H9 (cell line): ENCODE data around the gene ADAMTS17. TPM values are rescaled to one million over a fixed set of nuclear protein-coding genes. Genes with fewer than 3 reads are reported as not detected.

Experiments used
- DNase-seq: peaks from one replicate; pipeline ENCODE4 v3.0.0-alpha.2; 2017
- H2AFZ ChIP-seq: one replicate; pipeline ENCODE4 v1.6.1; 2013; ENCODE audit warnings: mild to moderate bottlenecking, low read length, control low read depth, moderate library complexity
- H2AK5ac ChIP-seq: 2 replicates; pipeline ENCODE4 v1.6.1; 2013; ENCODE audit warnings: low read length, control low read depth, mixed read lengths; ENCODE audit not compliant: insufficient read length
- H2BK120ac ChIP-seq: one replicate; pipeline ENCODE4 v1.6.1; 2013; ENCODE audit warnings: low read depth, mild to moderate bottlenecking, low read length, control low read depth, inconsistent platforms; ENCODE audit not compliant: poor library complexity, severe bottlenecking
- H2BK12ac ChIP-seq: 2 replicates; pipeline ENCODE4 v1.6.1; 2013; ENCODE audit warnings: low read length, control low read depth, mixed read lengths, low read depth; ENCODE audit not compliant: insufficient read length
- H2BK15ac ChIP-seq: 2 replicates; pipeline ENCODE4 v1.6.1; 2013; ENCODE audit warnings: low read depth, low read length, control low read depth
- H2BK20ac ChIP-seq: one replicate; pipeline ENCODE4 v1.6.1; 2013; ENCODE audit warnings: low read depth, mild to moderate bottlenecking, low read length, control low read depth, inconsistent platforms; ENCODE audit not compliant: poor library complexity, severe bottlenecking
- H2BK5ac ChIP-seq: 2 replicates; pipeline ENCODE4 v1.6.1; 2013; ENCODE audit warnings: low read length, control low read depth, mixed read lengths; ENCODE audit not compliant: insufficient read length
- H3K14ac ChIP-seq: 2 replicates; pipeline ENCODE4 v1.6.1; 2013; ENCODE audit warnings: low read length, control low read depth; ENCODE audit not compliant: insufficient read depth
- H3K18ac ChIP-seq: 2 replicates; pipeline ENCODE4 v1.6.1; 2013; ENCODE audit warnings: low read depth, mild to moderate bottlenecking, mixed read lengths, low read length, control low read depth; ENCODE audit not compliant: insufficient read length
- H3K23ac ChIP-seq: 2 replicates; pipeline ENCODE4 v1.6.1; 2013; ENCODE audit warnings: low read length, control low read depth, mixed read lengths, low read depth; ENCODE audit not compliant: insufficient read length
- H3K23me2 ChIP-seq: 2 replicates; pipeline ENCODE4 v1.6.1; 2013; ENCODE audit warnings: low read depth, mild to moderate bottlenecking, mixed read lengths, low read length, control low read depth; ENCODE audit not compliant: insufficient read length, poor library complexity, severe bottlenecking
- H3K27ac ChIP-seq: 2 replicates; pipeline ENCODE4 v1.5.1; 2013; ENCODE audit warnings: low read length, control low read depth, mixed read lengths, low read depth; ENCODE audit not compliant: insufficient read length
- H3K27me3 ChIP-seq: 2 replicates; pipeline ENCODE4 v1.6.1; 2013; ENCODE audit warnings: low read length, control low read depth, inconsistent platforms; ENCODE audit not compliant: insufficient read depth
- H3K4ac ChIP-seq: 2 replicates; pipeline ENCODE4 v1.6.1; 2013; ENCODE audit warnings: low read depth, mild to moderate bottlenecking, control low read depth, inconsistent platforms, low read length, moderate library complexity
- H3K4me1 ChIP-seq: 2 replicates; pipeline ENCODE4 v1.6.1; 2013; ENCODE audit warnings: low read length, control low read depth, inconsistent platforms; ENCODE audit not compliant: insufficient read depth
- H3K4me2 ChIP-seq: 2 replicates; pipeline ENCODE4 v1.6.1; 2013; ENCODE audit warnings: low read length, control low read depth, mixed read lengths; ENCODE audit not compliant: insufficient read length, insufficient read depth
- H3K56ac ChIP-seq: 2 replicates; pipeline ENCODE4 v1.6.1; 2013; ENCODE audit warnings: low read depth, mild to moderate bottlenecking, mixed read lengths, low read length, control low read depth; ENCODE audit not compliant: insufficient read length
- H3K79me1 ChIP-seq: 2 replicates; pipeline ENCODE4 v1.6.1; 2013; ENCODE audit warnings: low read depth, mild to moderate bottlenecking, moderate library complexity, low read length, control low read depth, inconsistent platforms; ENCODE audit not compliant: insufficient read depth, poor library complexity, severe bottlenecking
- H3K79me2 ChIP-seq: 2 replicates; pipeline ENCODE4 v1.6.1; 2013; ENCODE audit warnings: low read length, control low read depth, inconsistent platforms; ENCODE audit not compliant: insufficient read depth
- H3K9ac ChIP-seq: 2 replicates; pipeline ENCODE4 v1.6.1; 2013; ENCODE audit warnings: low read length, control low read depth, mixed read lengths; ENCODE audit not compliant: insufficient read length; ENCODE audit errors: extremely low read depth
- H3K9me3 ChIP-seq: one replicate; pipeline ENCODE4 v1.6.1; 2013; ENCODE audit warnings: low read depth, low read length, inconsistent platforms; ENCODE audit not compliant: control insufficient read depth
- H3T11ph ChIP-seq: one replicate; pipeline ENCODE4 v1.6.1; 2013; ENCODE audit warnings: mild to moderate bottlenecking, low read length, control low read depth, inconsistent platforms
- H4K20me1 ChIP-seq: one replicate; pipeline ENCODE4 v1.6.1; 2013; ENCODE audit not compliant: control insufficient read depth, insufficient read length, insufficient read depth
- H4K5ac ChIP-seq: 2 replicates; pipeline ENCODE4 v1.6.1; 2013; ENCODE audit warnings: low read depth, mild to moderate bottlenecking, mixed read lengths, low read length, control low read depth; ENCODE audit not compliant: insufficient read length
- H4K8ac ChIP-seq: replicated peaks from 2 replicates; pipeline ENCODE4 v1.6.1; 2013; ENCODE audit warnings: low read length, control low read depth, mixed read lengths, low read depth; ENCODE audit not compliant: insufficient read length
- H4K91ac ChIP-seq: 2 replicates; pipeline ENCODE4 v1.6.1; 2013; ENCODE audit warnings: low read depth, mild to moderate bottlenecking, moderate library complexity, mixed read lengths, low read length, control low read depth; ENCODE audit not compliant: insufficient read length
- H3K27ac Mint-ChIP-seq, 3 experiments: 2 replicates in 2 of 3; 3 replicates in 1 of 3; pipeline ENCODE4 v1.8.0; 2020 to 2021; ENCODE audit warnings: mixed read lengths in 3 of 3, mild to moderate bottlenecking in 1 of 3, moderate library complexity in 1 of 3
- H3K27me3 Mint-ChIP-seq: 2 replicates; pipeline ENCODE4 v1.8.0; 2021; ENCODE audit warnings: low read depth, mild to moderate bottlenecking, moderate library complexity, mixed read lengths
- H3K36me3 Mint-ChIP-seq, 3 experiments: 2 replicates in 2 of 3; 3 replicates in 1 of 3; pipeline ENCODE4 v1.8.0; 2020 to 2021; ENCODE audit warnings: low read depth in 3 of 3, mixed read lengths in 3 of 3; ENCODE audit not compliant: insufficient read depth in 1 of 3
- H3K4me1 Mint-ChIP-seq, 2 experiments: 2 replicates each; pipeline ENCODE4 v1.8.0; 2020; ENCODE audit warnings: mixed read lengths in 2 of 2
- H3K4me3 Mint-ChIP-seq, 2 experiments: 2 replicates in 1 of 2; 3 replicates in 1 of 2; pipeline ENCODE4 v1.8.0; 2020 to 2021; ENCODE audit warnings: mild to moderate bottlenecking in 2 of 2, mixed read lengths in 2 of 2, moderate library complexity in 1 of 2
- H3K9me3 Mint-ChIP-seq, 2 experiments: 2 replicates in 1 of 2; 3 replicates in 1 of 2; pipeline ENCODE4 v1.8.0; 2020; ENCODE audit warnings: mild to moderate bottlenecking in 2 of 2, mixed read lengths in 2 of 2, moderate library complexity in 1 of 2
- WGBS: extraction: QIAGEN DNeasy Blood & Tissue Kit; methylation state at CpG from one replicate; pipeline ENCODE4 v1.1.7; 2013; ENCODE audit warnings: missing lambda C conversion rate, low lambda C conversion rate, mixed read lengths; ENCODE audit not compliant: insufficient read length; ENCODE audit errors: extremely low coverage; 5-methylcytosine and 5-hydroxymethylcytosine counted together
- total RNA-seq: library from RNA; stranded (reverse); gene quantifications from 2 replicates; pipeline ENCODE4 v1.2.1, GENCODE V29; 2021
- TF ChIP-seq, protein P1 (sequence below): fragments of 200-600 bp; sonication (generic); conservative IDR thresholded peaks from 3 replicates; pipeline ENCODE4 v1.8.0; 2021; ENCODE audit warnings: antibody characterized with exemption, mild to moderate bottlenecking

ADAMTS17 gene
- total RNA-seq, 1 experiment from 2014 or later = 2.9 TPM

DNA sequence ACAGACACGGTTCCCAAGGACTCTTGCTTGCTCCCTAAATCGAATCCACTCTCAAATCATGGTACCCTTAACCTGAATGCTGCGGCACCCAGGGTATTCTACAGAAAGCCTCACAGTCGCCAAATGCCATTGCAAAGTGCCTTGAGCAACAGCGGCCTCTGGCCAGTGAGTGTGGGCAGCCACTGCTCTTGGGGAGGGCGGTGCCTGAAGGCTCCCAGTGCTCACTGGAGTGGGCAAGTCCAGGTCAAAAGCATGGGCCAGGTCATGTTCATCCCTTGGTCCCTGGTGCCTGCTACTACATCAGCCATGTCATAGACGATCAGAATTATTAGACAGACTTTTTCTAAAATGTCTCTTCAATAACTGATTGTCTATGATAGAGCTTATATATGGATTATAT, 82.5 kb downstream of the ADAMTS17 start:
- H3K4me1 ChIP-seq = no peaks in the 10 kb centered on the region
- no peak overlapping the region for H3K4me2 ChIP-seq
- no peaks in the 10 kb centered on the region for H3K79me1 ChIP-seq
- no peaks in the 10 kb centered on the region for H3K23me2 ChIP-seq
- no peak overlapping the region for H3K14ac ChIP-seq
- peaks cover 9 to 15% (median 10%) of the 10 kb centered on the region in 3 experiments for H3K36me3 Mint-ChIP-seq
- no peak overlapping the region for H4K91ac ChIP-seq
- peaks cover 8 to 17% of the 10 kb centered on the region in 2 experiments; a peak in 4 of 5 replicates for H3K9me3 Mint-ChIP-seq
- no peaks in the 10 kb centered on the region for H3K27me3 ChIP-seq
- no peaks in the 10 kb centered on the region for H4K20me1 ChIP-seq
- no peak overlapping the region for H2BK5ac ChIP-seq
- no peak overlapping the region for H4K5ac ChIP-seq
- H2BK15ac ChIP-seq = no peak overlapping the region
- H2BK20ac ChIP-seq = no peak overlapping the region
- no peak overlapping the region for H3K18ac ChIP-seq
- no peak overlapping the region for H2AFZ ChIP-seq
- H4K8ac ChIP-seq = no peak overlapping the region
- H2AK5ac ChIP-seq = no peak overlapping the region
- no peaks in the 10 kb centered on the region for H3K79me2 ChIP-seq
- H2BK120ac ChIP-seq = no peak overlapping the region
- no peak overlapping the region for H3K4ac ChIP-seq
- no peak for DNase-seq
- TF ChIP-seq, protein P1, sequence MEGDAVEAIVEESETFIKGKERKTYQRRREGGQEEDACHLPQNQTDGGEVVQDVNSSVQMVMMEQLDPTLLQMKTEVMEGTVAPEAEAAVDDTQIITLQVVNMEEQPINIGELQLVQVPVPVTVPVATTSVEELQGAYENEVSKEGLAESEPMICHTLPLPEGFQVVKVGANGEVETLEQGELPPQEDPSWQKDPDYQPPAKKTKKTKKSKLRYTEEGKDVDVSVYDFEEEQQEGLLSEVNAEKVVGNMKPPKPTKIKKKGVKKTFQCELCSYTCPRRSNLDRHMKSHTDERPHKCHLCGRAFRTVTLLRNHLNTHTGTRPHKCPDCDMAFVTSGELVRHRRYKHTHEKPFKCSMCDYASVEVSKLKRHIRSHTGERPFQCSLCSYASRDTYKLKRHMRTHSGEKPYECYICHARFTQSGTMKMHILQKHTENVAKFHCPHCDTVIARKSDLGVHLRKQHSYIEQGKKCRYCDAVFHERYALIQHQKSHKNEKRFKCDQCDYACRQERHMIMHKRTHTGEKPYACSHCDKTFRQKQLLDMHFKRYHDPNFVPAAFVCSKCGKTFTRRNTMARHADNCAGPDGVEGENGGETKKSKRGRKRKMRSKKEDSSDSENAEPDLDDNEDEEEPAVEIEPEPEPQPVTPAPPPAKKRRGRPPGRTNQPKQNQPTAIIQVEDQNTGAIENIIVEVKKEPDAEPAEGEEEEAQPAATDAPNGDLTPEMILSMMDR = no peak
- H3K9me3 ChIP-seq = no peaks in the 10 kb centered on the region
- H3T11ph ChIP-seq = no peak overlapping the region
- H3K23ac ChIP-seq = no peak overlapping the region
- H3K4me3 Mint-ChIP-seq = no peak overlapping the region
- WGBS = no CpG with 5 or more reads among the region's 7 CpGs
- H2BK12ac ChIP-seq = no peak overlapping the region
- H3K27me3 Mint-ChIP-seq = no peaks in the 10 kb centered on the region
- no peaks in the 10 kb centered on the region for H3K4me1 Mint-ChIP-seq
- H3K56ac ChIP-seq = no peak overlapping the region
- no peak overlapping the region for H3K27ac ChIP-seq
- H3K27ac Mint-ChIP-seq = no peak overlapping the region
- H3K9ac ChIP-seq = no peak overlapping the region
